ENCODE results near the gene DNAJC5.
A peak's percentile ranks its signal among the peaks of the same experiment; 100 is the strongest.

DNAJC5 gene

GRCh38 chr20:63889241-63890200 is 5.4 kb upstream of the DNAJC5 start:
- Histone ChIP-seq H3K9me3 (ENCODE audit: control insufficient read depth, insufficient read depth, low read depth, low read length) (no peaks in the 10 kb centered on the region), H3K9ac (ENCODE audit: low read length) (no peak overlapping the region), H3K4me3 (ENCODE audit: low read depth, low read length) (no peak overlapping the region), H3K36me3 (ENCODE audit: control insufficient read depth, insufficient read depth, low read length) (peaks cover 70% of the 10 kb centered on the region), H3K27ac (ENCODE audit: low read depth, low read length) (no peak overlapping the region), H3K4me1 (ENCODE audit: control insufficient read depth, insufficient read depth, low read length) (peaks cover 6% of the 10 kb centered on the region), H3K27me3 (ENCODE audit: control insufficient read depth, insufficient read depth, low read length) (no peaks in the 10 kb centered on the region)

GRCh38 chr20:63890201-63890576 is 4.7 kb upstream of the DNAJC5 start:
- no peaks in the 10 kb centered on the region for H3K27me3 ChIP-seq (ENCODE audit: control insufficient read depth, insufficient read depth, low read length)
- peaks cover 63% of the 10 kb centered on the region for H3K36me3 ChIP-seq (ENCODE audit: control insufficient read depth, insufficient read depth, low read length)
- no peak overlapping the region for H3K27ac ChIP-seq (ENCODE audit: low read depth, low read length)

GRCh38 chr20:63890616-63891015 is 4.3 kb upstream of the DNAJC5 start:
- Histone ChIP-seq H3K36me3 (ENCODE audit: control insufficient read depth, insufficient read depth, low read length) (peaks cover 59% of the 10 kb centered on the region), H3K9me3 (ENCODE audit: control insufficient read depth, insufficient read depth, low read depth, low read length) (no peaks in the 10 kb centered on the region), H3K27ac (ENCODE audit: low read depth, low read length) (no peak overlapping the region), H3K27me3 (ENCODE audit: control insufficient read depth, insufficient read depth, low read length) (no peaks in the 10 kb centered on the region), H3K9ac (ENCODE audit: low read length) (no peak overlapping the region), H3K4me3 (ENCODE audit: low read depth, low read length) (no peak overlapping the region), H3K4me1 (ENCODE audit: control insufficient read depth, insufficient read depth, low read length) (peaks cover 6% of the 10 kb centered on the region)

More at GRCh38 chr20:63890201-63890576, 4.7 kb upstream of the DNAJC5 start:
- H3K4me3 ChIP-seq (ENCODE audit: low read depth, low read length): no peak overlapping the region
- H3K9me3 ChIP-seq (ENCODE audit: control insufficient read depth, insufficient read depth, low read depth, low read length): no peaks in the 10 kb centered on the region
- peaks cover 6% of the 10 kb centered on the region for H3K4me1 ChIP-seq (ENCODE audit: control insufficient read depth, insufficient read depth, low read length)
- H3K9ac ChIP-seq (ENCODE audit: low read length): no peak overlapping the region

- Histone ChIP-seq H3K9ac (ENCODE audit: low read length) (no peak overlapping the region), H3K27me3 (ENCODE audit: control insufficient read depth, insufficient read depth, low read length) (no peaks in the 10 kb centered on the region), H3K4me1 (ENCODE audit: control insufficient read depth, insufficient read depth, low read length) (peaks cover 11% of the 10 kb centered on the region), H3K27ac (ENCODE audit: low read depth, low read length) (no peak overlapping the region), H3K4me3 (ENCODE audit: low read depth, low read length) (no peak overlapping the region), H3K9me3 (ENCODE audit: control insufficient read depth, insufficient read depth, low read depth, low read length) (no peaks in the 10 kb centered on the region), H3K36me3 (ENCODE audit: control insufficient read depth, insufficient read depth, low read length) (peaks cover 53% of the 10 kb centered on the region)
These were observed 3.6 kb upstream of the DNAJC5 start for GRCh38 chr20:63891061-63892002.

GRCh38 chr20:63892402-63892801 is 2.5 kb upstream of the DNAJC5 start:
- H3K36me3 ChIP-seq (ENCODE audit: control insufficient read depth, insufficient read depth, low read length): peaks cover 45% of the 10 kb centered on the region
- H3K4me1 ChIP-seq (ENCODE audit: control insufficient read depth, insufficient read depth, low read length): peaks cover 14% of the 10 kb centered on the region
- H3K27me3 ChIP-seq (ENCODE audit: control insufficient read depth, insufficient read depth, low read length): no peaks in the 10 kb centered on the region
- no peak overlapping the region for H3K4me3 ChIP-seq (ENCODE audit: low read depth, low read length)
- no peaks in the 10 kb centered on the region for H3K9me3 ChIP-seq (ENCODE audit: control insufficient read depth, insufficient read depth, low read depth, low read length)
- no peak overlapping the region for H3K27ac ChIP-seq (ENCODE audit: low read depth, low read length)
- H3K9ac ChIP-seq (ENCODE audit: low read length): no peak overlapping the region

GRCh38 chr20:63893999-63894357 is 948 bp upstream of the DNAJC5 start:
- no peak overlapping the region for H3K27ac ChIP-seq (ENCODE audit: low read depth, low read length)
- peaks cover 34% of the 10 kb centered on the region for H3K36me3 ChIP-seq (ENCODE audit: control insufficient read depth, insufficient read depth, low read length)
- no peaks in the 10 kb centered on the region for H3K27me3 ChIP-seq (ENCODE audit: control insufficient read depth, insufficient read depth, low read length)
- H3K4me1 ChIP-seq (ENCODE audit: control insufficient read depth, insufficient read depth, low read length): peaks cover 14% of the 10 kb centered on the region
- peak overlapping the region; percentile 37 for H3K9ac ChIP-seq (ENCODE audit: low read length)
- no peaks in the 10 kb centered on the region for H3K9me3 ChIP-seq (ENCODE audit: control insufficient read depth, insufficient read depth, low read depth, low read length)
- H3K4me3 ChIP-seq (ENCODE audit: low read depth, low read length): peak overlapping the region; percentile 77

GRCh38 chr20:63895202-63895951 is 451 bp downstream of the DNAJC5 start:
- no peaks in the 10 kb centered on the region for H3K27me3 ChIP-seq (ENCODE audit: control insufficient read depth, insufficient read depth, low read length)
- H3K27ac ChIP-seq (ENCODE audit: low read depth, low read length): no peak overlapping the region
- H3K4me1 ChIP-seq (ENCODE audit: control insufficient read depth, insufficient read depth, low read length): peaks cover 14% of the 10 kb centered on the region
- peak overlapping the region; percentile 56 for H3K9ac ChIP-seq (ENCODE audit: low read length)
- peaks cover 20% of the 10 kb centered on the region for H3K36me3 ChIP-seq (ENCODE audit: control insufficient read depth, insufficient read depth, low read length)
- H3K9me3 ChIP-seq (ENCODE audit: control insufficient read depth, insufficient read depth, low read depth, low read length): no peaks in the 10 kb centered on the region
- H3K4me3 ChIP-seq (ENCODE audit: low read depth, low read length): peak overlapping the region; percentile 78

- Histone ChIP-seq H3K4me3 (ENCODE audit: low read depth, low read length) (peak overlapping the region; percentile 78), H3K27ac (ENCODE audit: low read depth, low read length) (no peak overlapping the region), H3K36me3 (ENCODE audit: control insufficient read depth, insufficient read depth, low read length) (peaks cover 14% of the 10 kb centered on the region), H3K9ac (ENCODE audit: low read length) (peak overlapping the region; percentile 56), H3K4me1 (ENCODE audit: control insufficient read depth, insufficient read depth, low read length) (peaks cover 14% of the 10 kb centered on the region), H3K9me3 (ENCODE audit: control insufficient read depth, insufficient read depth, low read depth, low read length) (no peaks in the 10 kb centered on the region), H3K27me3 (ENCODE audit: control insufficient read depth, insufficient read depth, low read length) (no peaks in the 10 kb centered on the region)
These were observed 982 bp downstream of the DNAJC5 start for GRCh38 chr20:63895952-63896263.

GRCh38 chr20:63896264-63897105 is 1.6 kb downstream of the DNAJC5 start:
- no peaks in the 10 kb centered on the region for H3K9me3 ChIP-seq (ENCODE audit: control insufficient read depth, insufficient read depth, low read depth, low read length)
- peaks cover 9% of the 10 kb centered on the region for H3K36me3 ChIP-seq (ENCODE audit: control insufficient read depth, insufficient read depth, low read length)
- H3K27me3 ChIP-seq (ENCODE audit: control insufficient read depth, insufficient read depth, low read length): no peaks in the 10 kb centered on the region
- peak overlapping the region; percentile 56 for H3K9ac ChIP-seq (ENCODE audit: low read length)
- H3K4me3 ChIP-seq (ENCODE audit: low read depth, low read length): peak overlapping the region; percentile 78
- H3K4me1 ChIP-seq (ENCODE audit: control insufficient read depth, insufficient read depth, low read length): peaks cover 14% of the 10 kb centered on the region
- no peak overlapping the region for H3K27ac ChIP-seq (ENCODE audit: low read depth, low read length)

- no peak overlapping the region for H3K4me3 ChIP-seq (ENCODE audit: low read depth, low read length)
- H3K27ac ChIP-seq (ENCODE audit: low read depth, low read length): no peak overlapping the region
- no peaks in the 10 kb centered on the region for H3K27me3 ChIP-seq (ENCODE audit: control insufficient read depth, insufficient read depth, low read length)
- peaks cover 14% of the 10 kb centered on the region for H3K4me1 ChIP-seq (ENCODE audit: control insufficient read depth, insufficient read depth, low read length)
- H3K9me3 ChIP-seq (ENCODE audit: control insufficient read depth, insufficient read depth, low read depth, low read length): no peaks in the 10 kb centered on the region
- H3K9ac ChIP-seq (ENCODE audit: low read length): no peak overlapping the region
- H3K36me3 ChIP-seq (ENCODE audit: control insufficient read depth, insufficient read depth, low read length): no peaks in the 10 kb centered on the region; the same call in 1 of the 2 replicates
These were observed 3.1 kb downstream of the DNAJC5 start for GRCh38 chr20:63897978-63898561.

Measured in HUES6 (cell line).